ENCODE measurements around the gene CEACAM7.
"Not testable (repeated sequence)": the region's sequence is repeated elsewhere in the genome, so short reads cannot be mapped to it uniquely, and the experiment has no call there.

Gene CEACAM7

GRCh38 chr19:41656756-41657155 is 31.3 kb downstream of the CEACAM7 start:
- DNase-seq (ENCODE audit: low read depth): not testable (repeated sequence)

- DNase-seq (ENCODE audit: low read depth): no peak
These were observed 35.8 kb downstream of the CEACAM7 start for GRCh38 chr19:41652250-41652649.

- no peak for DNase-seq (ENCODE audit: low read depth)
These were observed 38.2 kb downstream of the CEACAM7 start for GRCh38 chr19:41649827-41650226.

GRCh38 chr19:41646589-41647204 is 41.4 kb downstream of the CEACAM7 start:
- DNase-seq (ENCODE audit: low read depth): no peak

GRCh38 chr19:41641879-41642485 is 46.1 kb downstream of the CEACAM7 start:
- DNase-seq (ENCODE audit: low read depth): peak; percentile 24

GRCh38 chr19:41638641-41639081 is 49.4 kb downstream of the CEACAM7 start:
- DNase-seq (ENCODE audit: low read depth): no peak

- no peak for DNase-seq (ENCODE audit: low read depth)
These were observed 50.6 kb downstream of the CEACAM7 start for GRCh38 chr19:41637484-41637883.

GRCh38 chr19:41627966-41628675 is 59.9 kb downstream of the CEACAM7 start:
- DNase-seq (ENCODE audit: low read depth): no peak

GRCh38 chr19:41626877-41627276 is 61.2 kb downstream of the CEACAM7 start, which contains the start of gene CEACAM4:
TSS of gene CEACAM4 (minus strand) at chr19:41627074. CDS start at chr19:41626963, 111 bp downstream.
- DNase-seq (ENCODE audit: low read depth): no peak

GRCh38 chr19:41626278-41626677 is 61.8 kb downstream of the CEACAM7 start:
- DNase-seq (ENCODE audit: low read depth): no peak

DNA sequence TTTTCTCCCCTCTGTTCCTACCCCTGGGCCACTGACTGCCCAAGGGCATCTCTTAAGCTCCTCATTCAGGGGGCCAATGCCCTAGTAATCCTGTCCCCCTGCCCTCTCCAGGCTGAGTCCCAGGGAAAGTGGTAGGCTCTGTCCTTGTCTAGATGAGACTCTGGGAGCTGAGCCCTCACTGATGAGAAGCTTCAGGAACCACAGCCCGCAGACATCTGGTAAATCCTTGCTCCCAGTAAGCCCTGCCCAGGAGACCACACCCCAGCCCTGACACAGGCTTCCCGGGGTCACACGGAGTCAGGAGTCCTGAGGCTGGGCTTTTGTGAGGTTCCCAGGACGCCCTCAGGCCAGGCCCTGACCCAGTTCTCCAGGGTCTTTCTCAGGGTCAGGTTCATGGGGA is 63.1 kb downstream of the CEACAM7 start:
- no peak for DNase-seq (ENCODE audit: low read depth)

- DNase-seq (ENCODE audit: low read depth): no peak
These were observed 63.6 kb downstream of the CEACAM7 start for GRCh38 chr19:41624515-41624914.

- no peak for DNase-seq (ENCODE audit: low read depth)
These were observed 64.7 kb downstream of the CEACAM7 start for GRCh38 chr19:41623360-41623759.
